HepG2 (cell line): ENCODE measurements around the gene PPCS.

Experiments used
- HNF4A ChIP-seq: sonication (generic); formaldehyde crosslinking; IDR thresholded peaks from 2 replicates; pipeline ENCODE4 v1.4.0; 2020; ENCODE audit warnings: missing genetic modification reagents
- HNRNPK ChIP-seq: fragments of 200-400 bp; formaldehyde crosslinking; IDR thresholded peaks from 2 replicates; pipeline ENCODE4 v1.6.1; 2018; ENCODE audit warnings: low read length, low read depth, moderate library complexity, mild to moderate bottlenecking; ENCODE audit not compliant: poor library complexity, severe bottlenecking
- JUND ChIP-seq: sonication (generic); formaldehyde crosslinking; IDR thresholded peaks from 2 replicates; pipeline ENCODE4 v1.8.0; 2022; ENCODE audit warnings: mild to moderate bottlenecking, missing genetic modification reagents
- NR2F6 ChIP-seq, 2 experiments: IDR thresholded peaks; 2 replicates each; pipeline ENCODE4 v1.6.1; 2016; ENCODE audit warnings: antibody characterized with exemption in 1 of 2, mild to moderate bottlenecking in 1 of 2
- POLR2A ChIP-seq, 2 experiments: IDR thresholded peaks; 2 replicates each; pipeline ENCODE4 v1.6.1; 2011; ENCODE audit warnings: low read depth in 2 of 2, low read length in 2 of 2, mild to moderate bottlenecking in 1 of 2, moderate library complexity in 1 of 2; ENCODE audit not compliant: insufficient read depth in 1 of 2
- TCF7L2 ChIP-seq: IDR thresholded peaks from 2 replicates; pipeline ENCODE4 v1.6.1; 2011; ENCODE audit warnings: mild to moderate bottlenecking, low read depth, low read length, moderate library complexity
- TOPORS ChIP-seq: sonication (generic); formaldehyde crosslinking; IDR thresholded peaks from 2 replicates; pipeline ENCODE4 v1.8.0; 2023; ENCODE audit warnings: mild to moderate bottlenecking, missing genetic modification reagents
- ZNF121 ChIP-seq: sonication (generic); formaldehyde crosslinking; IDR thresholded peaks from 2 replicates; pipeline ENCODE4 v1.5.0; 2020; ENCODE audit warnings: mild to moderate bottlenecking, missing genetic modification reagents
- ZNF678 ChIP-seq: sonication (generic); formaldehyde crosslinking; IDR thresholded peaks from 2 replicates; pipeline ENCODE4 v1.4.0; 2020; ENCODE audit warnings: mild to moderate bottlenecking, missing genetic modification reagents
- ZSCAN9 ChIP-seq: IDR thresholded peaks from 2 replicates; pipeline ENCODE4 v1.6.1; 2016; ENCODE audit warnings: borderline replicate concordance
- TF ChIP-seq, protein P1 (sequence below): sonication (generic); formaldehyde crosslinking; IDR thresholded peaks from 2 replicates; pipeline ENCODE4 v1.4.0; 2020; ENCODE audit warnings: missing genetic modification reagents
- TF ChIP-seq, protein P2 (sequence below): sonication (generic); formaldehyde crosslinking; IDR thresholded peaks from 2 replicates; pipeline ENCODE4 v1.4.0; 2020; ENCODE audit warnings: mild to moderate bottlenecking, missing genetic modification reagents
- TF ChIP-seq, protein P3 (sequence below): sonication (generic); formaldehyde crosslinking; IDR thresholded peaks from 2 replicates; pipeline ENCODE4 v1.5.0; 2020; ENCODE audit warnings: mild to moderate bottlenecking, missing genetic modification reagents, moderate library complexity
- TF ChIP-seq, protein P4 (sequence below), 2 experiments: sonication (generic) in 1 of 2; formaldehyde crosslinking in 1 of 2; IDR thresholded peaks; 2 replicates each; pipeline versions ENCODE4 v1.4.0 to v1.6.1; 2018 to 2020; ENCODE audit warnings: missing genetic modification reagents in 2 of 2, borderline replicate concordance in 1 of 2, low read depth in 1 of 2, mild to moderate bottlenecking in 1 of 2, missing biosample characterization in 1 of 2

DNA sequence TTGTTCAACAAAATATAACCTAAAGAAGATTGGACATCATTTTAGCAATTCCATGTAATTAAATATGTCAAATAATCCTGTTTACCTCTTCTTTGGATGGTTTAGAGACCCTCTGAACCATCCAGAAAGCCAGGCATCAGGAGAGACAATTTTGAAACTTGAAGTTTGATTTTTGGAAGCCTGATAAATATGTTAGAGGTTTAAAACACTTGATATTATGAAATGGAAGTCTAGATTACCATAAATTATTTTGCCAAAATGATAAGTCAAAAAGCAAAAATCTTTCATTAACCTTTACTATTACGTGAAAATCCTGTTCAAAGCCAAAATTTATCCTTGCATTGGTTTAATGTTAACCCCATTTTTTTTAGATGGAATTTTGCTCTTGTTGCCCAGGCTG is 50.2 kb downstream of the PPCS start:
- TF ChIP-seq NR2F6 (IDR thresholded peaks at IDR 0.05) (no peak), NR2F6 (CRISPR knock-in tag; IDR thresholded peaks at IDR 0.05) (no peak), POLR2A (IDR thresholded peaks at IDR 0.05; ENCODE audit: insufficient read depth in 1 of 2, low read depth in 2 of 2, low read length in 2 of 2) (no peak), HNRNPK (no peak), HNF4A (CRISPR knock-in tag) (no peak), TOPORS (CRISPR knock-in tag) (no peak), TCF7L2 (no peak), JUND (CRISPR knock-in tag) (no peak), ZNF678 (CRISPR knock-in tag) (no peak), ZNF121 (CRISPR knock-in tag) (no peak), ZSCAN9 (CRISPR knock-in tag) (no peak)
- TF ChIP-seq, protein P1, sequence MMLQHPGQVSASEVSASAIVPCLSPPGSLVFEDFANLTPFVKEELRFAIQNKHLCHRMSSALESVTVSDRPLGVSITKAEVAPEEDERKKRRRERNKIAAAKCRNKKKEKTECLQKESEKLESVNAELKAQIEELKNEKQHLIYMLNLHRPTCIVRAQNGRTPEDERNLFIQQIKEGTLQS (CRISPR knock-in tag), result no peak
- TF ChIP-seq, protein P2, sequence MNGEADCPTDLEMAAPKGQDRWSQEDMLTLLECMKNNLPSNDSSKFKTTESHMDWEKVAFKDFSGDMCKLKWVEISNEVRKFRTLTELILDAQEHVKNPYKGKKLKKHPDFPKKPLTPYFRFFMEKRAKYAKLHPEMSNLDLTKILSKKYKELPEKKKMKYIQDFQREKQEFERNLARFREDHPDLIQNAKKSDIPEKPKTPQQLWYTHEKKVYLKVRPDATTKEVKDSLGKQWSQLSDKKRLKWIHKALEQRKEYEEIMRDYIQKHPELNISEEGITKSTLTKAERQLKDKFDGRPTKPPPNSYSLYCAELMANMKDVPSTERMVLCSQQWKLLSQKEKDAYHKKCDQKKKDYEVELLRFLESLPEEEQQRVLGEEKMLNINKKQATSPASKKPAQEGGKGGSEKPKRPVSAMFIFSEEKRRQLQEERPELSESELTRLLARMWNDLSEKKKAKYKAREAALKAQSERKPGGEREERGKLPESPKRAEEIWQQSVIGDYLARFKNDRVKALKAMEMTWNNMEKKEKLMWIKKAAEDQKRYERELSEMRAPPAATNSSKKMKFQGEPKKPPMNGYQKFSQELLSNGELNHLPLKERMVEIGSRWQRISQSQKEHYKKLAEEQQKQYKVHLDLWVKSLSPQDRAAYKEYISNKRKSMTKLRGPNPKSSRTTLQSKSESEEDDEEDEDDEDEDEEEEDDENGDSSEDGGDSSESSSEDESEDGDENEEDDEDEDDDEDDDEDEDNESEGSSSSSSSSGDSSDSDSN (CRISPR knock-in tag), result no peak
- TF ChIP-seq, protein P3, sequence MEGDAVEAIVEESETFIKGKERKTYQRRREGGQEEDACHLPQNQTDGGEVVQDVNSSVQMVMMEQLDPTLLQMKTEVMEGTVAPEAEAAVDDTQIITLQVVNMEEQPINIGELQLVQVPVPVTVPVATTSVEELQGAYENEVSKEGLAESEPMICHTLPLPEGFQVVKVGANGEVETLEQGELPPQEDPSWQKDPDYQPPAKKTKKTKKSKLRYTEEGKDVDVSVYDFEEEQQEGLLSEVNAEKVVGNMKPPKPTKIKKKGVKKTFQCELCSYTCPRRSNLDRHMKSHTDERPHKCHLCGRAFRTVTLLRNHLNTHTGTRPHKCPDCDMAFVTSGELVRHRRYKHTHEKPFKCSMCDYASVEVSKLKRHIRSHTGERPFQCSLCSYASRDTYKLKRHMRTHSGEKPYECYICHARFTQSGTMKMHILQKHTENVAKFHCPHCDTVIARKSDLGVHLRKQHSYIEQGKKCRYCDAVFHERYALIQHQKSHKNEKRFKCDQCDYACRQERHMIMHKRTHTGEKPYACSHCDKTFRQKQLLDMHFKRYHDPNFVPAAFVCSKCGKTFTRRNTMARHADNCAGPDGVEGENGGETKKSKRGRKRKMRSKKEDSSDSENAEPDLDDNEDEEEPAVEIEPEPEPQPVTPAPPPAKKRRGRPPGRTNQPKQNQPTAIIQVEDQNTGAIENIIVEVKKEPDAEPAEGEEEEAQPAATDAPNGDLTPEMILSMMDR, result no peak
- TF ChIP-seq, protein P4, sequence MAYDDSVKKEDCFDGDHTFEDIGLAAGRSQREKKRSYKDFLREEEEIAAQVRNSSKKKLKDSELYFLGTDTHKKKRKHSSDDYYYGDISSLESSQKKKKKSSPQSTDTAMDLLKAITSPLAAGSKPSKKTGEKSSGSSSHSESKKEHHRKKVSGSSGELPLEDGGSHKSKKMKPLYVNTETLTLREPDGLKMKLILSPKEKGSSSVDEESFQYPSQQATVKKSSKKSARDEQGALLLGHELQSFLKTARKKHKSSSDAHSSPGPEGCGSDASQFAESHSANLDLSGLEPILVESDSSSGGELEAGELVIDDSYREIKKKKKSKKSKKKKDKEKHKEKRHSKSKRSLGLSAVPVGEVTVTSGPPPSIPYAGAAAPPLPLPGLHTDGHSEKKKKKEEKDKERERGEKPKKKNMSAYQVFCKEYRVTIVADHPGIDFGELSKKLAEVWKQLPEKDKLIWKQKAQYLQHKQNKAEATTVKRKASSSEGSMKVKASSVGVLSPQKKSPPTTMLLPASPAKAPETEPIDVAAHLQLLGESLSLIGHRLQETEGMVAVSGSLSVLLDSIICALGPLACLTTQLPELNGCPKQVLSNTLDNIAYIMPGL (CRISPR knock-in tag; IDR thresholded peaks at IDR 0.05; ENCODE audit: borderline replicate concordance in 1 of 2, low read depth in 1 of 2), result no peak
